GM10266 (cell line): ENCODE measurements around the gene RAP2B.

ENCODE experiments used
- DNase-seq: peaks from one replicate; pipeline ENCODE4 v3.0.0; 2012; ENCODE audit errors: extremely low spot score
- TF ChIP-seq, protein P1 (sequence below): IDR thresholded peaks from 2 replicates; pipeline ENCODE4 v1.5.1; 2012; ENCODE audit warnings: mild to moderate bottlenecking, low read depth; ENCODE audit not compliant: control insufficient read depth, insufficient read depth; ENCODE audit errors: missing control alignments

The RAP2B gene

GRCh38 chr3:153130312-153130977 is 31.6 kb upstream of the RAP2B start:
- TF ChIP-seq, protein P1, sequence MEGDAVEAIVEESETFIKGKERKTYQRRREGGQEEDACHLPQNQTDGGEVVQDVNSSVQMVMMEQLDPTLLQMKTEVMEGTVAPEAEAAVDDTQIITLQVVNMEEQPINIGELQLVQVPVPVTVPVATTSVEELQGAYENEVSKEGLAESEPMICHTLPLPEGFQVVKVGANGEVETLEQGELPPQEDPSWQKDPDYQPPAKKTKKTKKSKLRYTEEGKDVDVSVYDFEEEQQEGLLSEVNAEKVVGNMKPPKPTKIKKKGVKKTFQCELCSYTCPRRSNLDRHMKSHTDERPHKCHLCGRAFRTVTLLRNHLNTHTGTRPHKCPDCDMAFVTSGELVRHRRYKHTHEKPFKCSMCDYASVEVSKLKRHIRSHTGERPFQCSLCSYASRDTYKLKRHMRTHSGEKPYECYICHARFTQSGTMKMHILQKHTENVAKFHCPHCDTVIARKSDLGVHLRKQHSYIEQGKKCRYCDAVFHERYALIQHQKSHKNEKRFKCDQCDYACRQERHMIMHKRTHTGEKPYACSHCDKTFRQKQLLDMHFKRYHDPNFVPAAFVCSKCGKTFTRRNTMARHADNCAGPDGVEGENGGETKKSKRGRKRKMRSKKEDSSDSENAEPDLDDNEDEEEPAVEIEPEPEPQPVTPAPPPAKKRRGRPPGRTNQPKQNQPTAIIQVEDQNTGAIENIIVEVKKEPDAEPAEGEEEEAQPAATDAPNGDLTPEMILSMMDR, result no peak
- DNase-seq, result no peak

- TF ChIP-seq, protein P1, result no peak
- no peak for DNase-seq
Observed at GRCh38 chr3:153137626-153138025, 24.4 kb upstream of the RAP2B start.

- TF ChIP-seq, protein P1, result no peak
- peak; percentile 31 for DNase-seq
Observed at GRCh38 chr3:153138276-153139210, 23.5 kb upstream of the RAP2B start.

DNA sequence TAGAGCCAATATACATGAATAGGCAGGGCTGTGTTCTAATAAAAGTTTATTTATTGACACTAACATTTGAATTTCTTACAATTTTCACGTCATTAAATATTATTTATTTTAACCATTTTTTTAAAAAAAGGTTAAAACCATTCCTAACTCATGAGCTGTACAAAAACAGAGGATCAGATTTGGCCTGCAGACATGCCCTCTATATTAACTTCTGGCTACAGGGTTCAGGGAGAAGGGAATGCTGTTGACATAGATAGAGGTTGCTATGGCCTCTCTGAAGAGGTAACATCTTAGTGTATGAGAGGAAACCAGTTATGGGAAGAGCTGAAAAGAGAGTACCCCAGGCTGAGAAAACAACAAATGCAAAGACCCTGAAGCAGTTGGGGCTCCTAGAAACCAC is 19.1 kb upstream of the RAP2B start:
- DNase-seq, result no peak
- TF ChIP-seq, protein P1, result no peak

GRCh38 chr3:153144071-153144470 is 18.0 kb upstream of the RAP2B start:
- DNase-seq, result no peak
- TF ChIP-seq, protein P1, result no peak

- TF ChIP-seq, protein P1, result no peak
- no peak for DNase-seq
Observed at GRCh38 chr3:153144779-153145178, 17.2 kb upstream of the RAP2B start.

DNA sequence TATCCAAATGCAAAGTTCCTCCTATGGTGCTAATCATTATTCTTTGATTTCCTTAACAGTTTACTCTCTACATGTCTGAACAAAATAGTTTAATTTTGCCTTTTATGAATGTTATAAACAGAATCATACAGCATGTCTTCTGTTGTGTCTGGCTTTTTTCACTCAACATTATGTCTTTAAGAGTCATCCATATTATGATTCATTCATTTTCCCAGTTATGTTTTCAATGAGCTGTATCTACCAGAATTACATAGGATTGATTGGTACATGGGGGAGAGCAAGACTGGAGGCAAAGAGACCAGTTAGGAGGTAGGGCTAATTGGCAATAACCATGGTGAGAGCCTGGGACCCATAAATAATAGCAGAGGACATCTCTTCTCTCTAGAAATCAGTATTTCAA is 16.6 kb upstream of the RAP2B start:
- DNase-seq, result no peak
- TF ChIP-seq, protein P1, result no peak
